GM23338 (cell line): ENCODE data around the gene HSF5.

Experiments
- CREB1 ChIP-seq: fragments of 250-450 bp; sonication (Bioruptor Pico); IDR thresholded peaks from 2 replicates; pipeline ENCODE4 v1.5.0; 2020; ENCODE audit warnings: low read depth, mild to moderate bottlenecking, moderate library complexity
- CTCF ChIP-seq, 2 experiments: fragments of 200-600 bp in 1 of 2; sonication (generic) in 1 of 2; conservative IDR thresholded peaks; 2 replicates each; pipeline versions ENCODE4 v1.5.1 to v1.6.1; 2016 to 2017; ENCODE audit warnings: antibody characterized with exemption in 2 of 2, low read depth in 2 of 2, mild to moderate bottlenecking in 2 of 2, moderate library complexity in 1 of 2
- ETS1 ChIP-seq: IDR thresholded peaks from 2 replicates; pipeline ENCODE4 v1.6.1; 2016; ENCODE audit warnings: antibody characterized with exemption
- EZH2 ChIP-seq: fragments of 200-600 bp; sonication (generic); IDR thresholded peaks from one replicate; pipeline ENCODE4 v1.8.0; 2017; ENCODE audit warnings: antibody characterized with exemption, mild to moderate bottlenecking, low read depth; ENCODE audit not compliant: unreplicated experiment
- EZH2phosphoT487 ChIP-seq: fragments of 200-600 bp; sonication (generic); IDR thresholded peaks from one replicate; pipeline ENCODE4 v1.8.1; 2018; ENCODE audit warnings: antibody characterized with exemption; ENCODE audit not compliant: unreplicated experiment
- JUNB ChIP-seq: IDR thresholded peaks from one replicate; pipeline ENCODE4 v1.6.1; 2016; ENCODE audit warnings: antibody characterized with exemption; ENCODE audit not compliant: unreplicated experiment
- NANOG ChIP-seq: IDR thresholded peaks from 2 replicates; pipeline ENCODE4 v1.6.1; 2016; ENCODE audit warnings: antibody characterized with exemption, borderline replicate concordance
- POLR2AphosphoS5 ChIP-seq: IDR thresholded peaks from 2 replicates; pipeline ENCODE4 v1.6.1; 2016; ENCODE audit warnings: antibody characterized with exemption, low read depth
- REST ChIP-seq: IDR thresholded peaks from one replicate; pipeline ENCODE4 v1.6.1; 2018; ENCODE audit warnings: antibody characterized with exemption; ENCODE audit not compliant: unreplicated experiment
- STAT1 ChIP-seq: IDR thresholded peaks from one replicate; pipeline ENCODE4 v1.6.1; 2016; ENCODE audit warnings: antibody characterized with exemption; ENCODE audit not compliant: unreplicated experiment
- ZNF331 ChIP-seq: fragments of 250-450 bp; sonication (Bioruptor Pico); IDR thresholded peaks from 2 replicates; pipeline ENCODE4 v1.5.0; 2020; ENCODE audit warnings: low read depth, mild to moderate bottlenecking, moderate library complexity
- ZNF462 ChIP-seq: fragments of 250-450 bp; sonication (Bioruptor Pico); IDR thresholded peaks from 2 replicates; pipeline ENCODE4 v1.5.0; 2020; ENCODE audit warnings: mild to moderate bottlenecking, moderate library complexity

GRCh38 chr17:58514770-58515157 lies 26.6 kb upstream of the HSF5 start:
- TF ChIP-seq CTCF (conservative IDR thresholded peaks at IDR 0.05; ENCODE audit: low read depth in 2 of 2) = no peak
- TF ChIP-seq POLR2AphosphoS5 = no peak
- no peak for TF ChIP-seq REST
- no peak for TF ChIP-seq EZH2
- TF ChIP-seq ZNF331 = no peak
- no peak for TF ChIP-seq ZNF462
- TF ChIP-seq EZH2phosphoT487 = no peak
- no peak for TF ChIP-seq STAT1
- TF ChIP-seq NANOG = no peak
- no peak for TF ChIP-seq CREB1 (CRISPR knock-in tag)
- TF ChIP-seq JUNB = no peak
- TF ChIP-seq ETS1 = no peak
